Dermis microvascular lymphatic vessel endothelial cell (primary cell): ENCODE measurements around the gene RNF212B. TPM values are rescaled to one million over a fixed set of nuclear protein-coding genes. Genes with fewer than 3 reads are reported as not detected.
A peak's percentile ranks its signal among the peaks of the same experiment; 100 is the strongest.

ENCODE experiments used
- DNase-seq, 2 donors: peaks; one replicate each; pipeline versions ENCODE4 v3.0.0 to v3.0.0-alpha.2; 2010; ENCODE audit warnings: low read depth in 2 of 2
- total RNA-seq: library from RNA; depleted of rRNA; stranded (reverse); fragments of >200 nt; gene quantifications from 2 replicates; pipeline ENCODE4 v1.2.1, GENCODE V29; 2014

RNF212B gene
- total RNA-seq, 1 donor from 2014 or later, result not detected

DNA sequence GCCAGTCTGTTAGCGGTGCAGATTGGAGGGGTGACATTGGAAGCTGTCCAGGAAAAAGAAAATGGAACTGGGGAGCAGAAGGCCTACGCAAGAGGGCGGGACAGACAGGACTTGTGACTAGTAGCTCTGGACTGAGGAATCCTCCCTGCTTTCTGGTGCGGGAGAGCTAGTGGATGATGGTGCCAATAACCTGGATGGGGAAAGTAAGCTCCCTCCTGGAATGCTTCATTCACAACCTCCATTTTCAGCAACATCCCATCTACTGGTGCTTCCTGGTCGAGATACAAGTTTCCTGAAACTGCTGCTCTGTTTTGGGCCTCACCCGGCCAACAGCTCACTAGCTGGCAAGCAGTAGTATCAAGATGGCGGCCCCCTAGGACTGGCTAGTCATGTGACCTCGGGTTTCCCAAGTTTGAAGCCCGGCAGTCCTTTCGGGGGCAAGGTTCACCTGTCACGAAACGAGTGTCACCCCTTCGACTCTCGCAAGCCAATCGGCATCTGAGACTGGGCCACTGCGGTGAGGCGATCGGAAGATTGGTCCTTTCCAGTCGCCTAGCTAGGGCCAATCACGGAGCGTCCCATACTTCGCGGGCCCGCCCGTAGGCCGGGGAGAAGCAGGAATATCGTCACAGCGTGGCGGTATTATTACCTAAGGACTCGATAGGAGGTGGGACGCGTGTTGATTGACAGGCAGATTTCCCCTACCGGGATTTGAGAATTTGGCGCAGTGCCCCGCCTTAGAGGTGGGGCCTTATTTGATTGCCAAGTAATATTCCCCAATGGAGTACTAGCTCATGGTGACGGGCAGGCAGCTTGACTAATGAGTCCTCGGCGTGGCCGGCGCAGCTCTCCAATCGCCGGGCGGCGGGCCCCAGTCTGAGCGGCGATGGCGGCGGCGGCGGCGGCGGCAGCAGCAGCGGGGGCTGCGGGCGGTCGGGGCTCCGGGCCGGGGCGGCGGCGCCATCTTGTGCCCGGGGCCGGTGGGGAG is 83.1 kb downstream of the RNF212B start, which contains the start of gene PABPN1:
Gene PABPN1 (plus strand): TSS at position 874 of the 988 bp plus-strand sequence. CDS start 13 bp downstream, at position 887.
- DNase-seq, result peak; percentile 100

DNA sequence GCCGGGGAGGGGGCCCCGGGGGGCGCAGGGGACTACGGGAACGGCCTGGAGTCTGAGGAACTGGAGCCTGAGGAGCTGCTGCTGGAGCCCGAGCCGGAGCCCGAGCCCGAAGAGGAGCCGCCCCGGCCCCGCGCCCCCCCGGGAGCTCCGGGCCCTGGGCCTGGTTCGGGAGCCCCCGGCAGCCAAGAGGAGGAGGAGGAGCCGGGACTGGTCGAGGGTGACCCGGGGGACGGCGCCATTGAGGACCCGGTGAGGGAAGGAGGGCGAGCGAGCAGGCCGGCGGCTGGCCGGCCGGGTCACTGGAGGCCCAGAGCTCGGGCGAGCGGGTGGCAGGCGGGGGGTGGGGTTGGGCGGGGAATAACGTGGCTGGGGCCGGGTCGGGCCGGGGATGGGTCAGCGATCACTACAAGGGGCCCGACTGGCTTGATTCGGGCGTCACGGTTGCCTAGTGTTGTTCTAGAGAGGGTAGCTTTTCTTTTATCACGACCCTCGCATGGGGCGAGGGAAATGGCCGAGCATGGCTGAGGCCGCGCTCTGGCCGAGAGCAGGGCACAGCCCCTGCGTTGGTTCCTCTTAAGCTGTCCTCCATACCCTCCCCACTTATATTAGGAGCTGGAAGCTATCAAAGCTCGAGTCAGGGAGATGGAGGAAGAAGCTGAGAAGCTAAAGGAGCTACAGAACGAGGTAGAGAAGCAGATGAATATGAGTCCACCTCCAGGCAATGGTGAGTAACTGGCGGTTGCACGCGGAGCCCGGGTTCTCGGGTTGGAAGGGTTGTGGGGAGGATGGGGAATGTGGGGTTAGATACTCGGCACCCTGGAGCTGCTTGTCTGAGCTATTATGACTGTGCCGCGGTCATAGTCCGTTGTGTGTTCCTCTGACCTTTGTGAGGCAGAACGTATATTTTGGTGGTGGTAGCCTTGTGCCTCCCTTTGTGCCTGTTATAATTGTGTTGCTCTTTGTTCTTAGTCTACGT is 84.1 kb downstream of the RNF212B start:
- DNase-seq, result peak in 1 of 2 donors; percentile 51

Other genes starting within 250 kb of the RNF212B start
- gene C14orf93, start 227.8 kb upstream of the RNF212B start, total RNA-seq, result 4.1 and 4.4 TPM in 2 replicates
- 216 and 232 TPM in 2 replicates for gene PSMB5, start 203.0 kb upstream of the RNF212B start, total RNA-seq
- gene PSMB11, start 195.7 kb upstream of the RNF212B start, total RNA-seq, result not detected in 2 replicates
- 1.5 and 1.9 TPM in 2 replicates for gene CDH24, start 180.4 kb upstream of the RNF212B start, total RNA-seq
- gene ACIN1, start 142.8 kb upstream of the RNF212B start, total RNA-seq, result 36.8 and 43.0 TPM in 2 replicates
- 38.6 and 49.8 TPM in 2 replicates for gene C14orf119, start 142.4 kb upstream of the RNF212B start, total RNA-seq
- gene CIROP, start 132.9 kb upstream of the RNF212B start, total RNA-seq, result not detected in 2 replicates
- gene CEBPE, start 118.7 kb upstream of the RNF212B start, total RNA-seq, result not detected in 2 replicates
- 0.13 and 1.0 TPM in 2 replicates for gene SLC7A8, start 54.3 kb upstream of the RNF212B start, total RNA-seq
- 3.1 and 4.6 TPM in 2 replicates for gene HOMEZ, start 48.2 kb downstream of the RNF212B start, total RNA-seq
- 1.7 and 2.9 TPM in 2 replicates for gene PPP1R3E, start 64.9 kb downstream of the RNF212B start, total RNA-seq
- gene BCL2L2, start 68.9 kb downstream of the RNF212B start, total RNA-seq, result 10.9 and 16.3 TPM in 2 replicates
- 67.0 and 90.6 TPM in 2 replicates for gene PABPN1, start 83.5 kb downstream of the RNF212B start, total RNA-seq
- 0.13 and 0.38 TPM in 2 replicates for gene SLC22A17, start 115.0 kb downstream of the RNF212B start, total RNA-seq
- gene EFS, start 127.2 kb downstream of the RNF212B start, total RNA-seq, result not detected in 2 replicates
- gene IL25, start 134.9 kb downstream of the RNF212B start, total RNA-seq, result under 0.01 TPM in 1 of 2 replicates, not detected in the other
- gene CMTM5, start 139.1 kb downstream of the RNF212B start, total RNA-seq, result not detected in 2 replicates
- gene MYH6, start 170.3 kb downstream of the RNF212B start, total RNA-seq, result not detected in 2 replicates
- not detected in 2 replicates for gene MYH7, start 197.7 kb downstream of the RNF212B start, total RNA-seq
- gene NGDN, start 231.8 kb downstream of the RNF212B start, total RNA-seq, result 35.8 and 36.7 TPM in 2 replicates